Activated naive CD8-positive, alpha-beta T cell treated with anti-CD3 and anti-CD28 coated beads, Interleukin-2, amount 10 ng/mL, durations not matched to agents 7 days and 5 days (primary cell): ENCODE measurements around the gene ALOX5AP. TPM values are rescaled to one million over a fixed set of nuclear protein-coding genes. Genes with fewer than 3 reads are reported as not detected.

Experiments
- ATAC-seq: fragments of 150-1000 bp; cut with Tn5 transposase; one replicate; pipeline ENCODE4 v1.10.0; 2021; ENCODE audit warnings: low read depth, moderate library complexity
- POLR2A ChIA-PET: fragments of 350-600 bp; sonication (Branson Sonifier 250); formaldehyde crosslinking; loops from one replicate; lab custom pipeline; 2021; ENCODE audit warnings: antibody characterized with exemption; lab: Charles Lee
- DNase-seq: peaks from one replicate; pipeline ENCODE4 v3.0.0; 2021
- H3K27ac Mint-ChIP-seq: one replicate; pipeline ENCODE4 v1.8.0; 2022; ENCODE audit warnings: mild to moderate bottlenecking, mixed read lengths
- H3K27me3 Mint-ChIP-seq: one replicate; pipeline ENCODE4 v1.8.0; 2022; ENCODE audit warnings: mild to moderate bottlenecking, moderate library complexity, mixed read lengths
- H3K36me3 Mint-ChIP-seq: one replicate; pipeline ENCODE4 v1.8.0; 2021; ENCODE audit warnings: mild to moderate bottlenecking, mixed read lengths
- H3K4me1 Mint-ChIP-seq: one replicate; pipeline ENCODE4 v1.8.0; 2021; ENCODE audit warnings: mixed read lengths
- H3K4me3 Mint-ChIP-seq: one replicate; pipeline ENCODE4 v1.8.0; 2022; ENCODE audit warnings: mild to moderate bottlenecking, moderate library complexity, mixed read lengths
- H3K9me3 Mint-ChIP-seq: one replicate; pipeline ENCODE4 v1.8.0; 2021; ENCODE audit warnings: mixed read lengths
- total RNA-seq, 2 experiments: library from RNA; stranded (reverse); gene quantifications; one replicate each; pipeline ENCODE4 v1.2.3, GENCODE V29; 2021

Gene ALOX5AP
- total RNA-seq, 2 experiments from 2014 or later, result 61.3 to 63.3 TPM

GRCh38 chr13:30720172-30720869, 15.0 kb upstream of the ALOX5AP start:
- H3K27me3 Mint-ChIP-seq, result peaks cover 10% of the 10 kb centered on the region
- H3K36me3 Mint-ChIP-seq, result no peaks in the 10 kb centered on the region
- no peak overlapping the region for H3K4me3 Mint-ChIP-seq
- POLR2A ChIA-PET, result no interaction called here
- no peak overlapping the region for H3K27ac Mint-ChIP-seq
- H3K9me3 Mint-ChIP-seq, result no peaks in the 10 kb centered on the region
- H3K4me1 Mint-ChIP-seq, result peaks cover 15% of the 10 kb centered on the region
- DNase-seq (no peak), ATAC-seq (no peak)

GRCh38 chr13:30721936-30722335, 13.4 kb upstream of the ALOX5AP start:
- Mint-ChIP-seq H3K4me3 (no peak overlapping the region), H3K36me3 (no peaks in the 10 kb centered on the region), H3K9me3 (no peaks in the 10 kb centered on the region), H3K27me3 (peaks cover 9% of the 10 kb centered on the region), H3K27ac (no peak overlapping the region), H3K4me1 (peaks cover 15% of the 10 kb centered on the region)
- ATAC-seq (no peak), DNase-seq (no peak)
- POLR2A ChIA-PET, result no interaction called here

GRCh38 chr13:30722361-30722760, 13.0 kb upstream of the ALOX5AP start:
- ATAC-seq, result no peak
- Mint-ChIP-seq H3K27me3 (peaks cover 8% of the 10 kb centered on the region), H3K4me1 (peaks cover 15% of the 10 kb centered on the region), H3K9me3 (no peaks in the 10 kb centered on the region), H3K4me3 (no peak overlapping the region), H3K36me3 (no peaks in the 10 kb centered on the region), H3K27ac (no peak overlapping the region)
- POLR2A ChIA-PET, result no interaction called here
- no peak for DNase-seq

- no peak overlapping the region for H3K4me3 Mint-ChIP-seq
- peaks cover 15% of the 10 kb centered on the region for H3K4me1 Mint-ChIP-seq
- POLR2A ChIA-PET, result no interaction called here
- ATAC-seq (no peak), DNase-seq (no peak)
- H3K9me3 Mint-ChIP-seq, result no peaks in the 10 kb centered on the region
- peaks cover 6% of the 10 kb centered on the region for H3K27me3 Mint-ChIP-seq
- H3K27ac Mint-ChIP-seq, result no peak overlapping the region
- no peaks in the 10 kb centered on the region for H3K36me3 Mint-ChIP-seq
These were observed 10.6 kb upstream of the ALOX5AP start for GRCh38 chr13:30724778-30725177.

GRCh38 chr13:30725326-30726085, 9.8 kb upstream of the ALOX5AP start:
- Mint-ChIP-seq H3K36me3 (no peaks in the 10 kb centered on the region), H3K27ac (no peak overlapping the region), H3K4me1 (peaks cover 13% of the 10 kb centered on the region), H3K9me3 (no peaks in the 10 kb centered on the region), H3K27me3 (peaks cover 4% of the 10 kb centered on the region), H3K4me3 (no peak overlapping the region)
- no peak for ATAC-seq
- POLR2A ChIA-PET, result no interaction called here
- no peak for DNase-seq

GRCh38 chr13:30726192-30726591, 9.2 kb upstream of the ALOX5AP start:
- Mint-ChIP-seq H3K27ac (no peak overlapping the region), H3K4me3 (no peak overlapping the region), H3K36me3 (no peaks in the 10 kb centered on the region), H3K27me3 (peaks cover 4% of the 10 kb centered on the region), H3K4me1 (peaks cover 7% of the 10 kb centered on the region), H3K9me3 (no peaks in the 10 kb centered on the region)
- POLR2A ChIA-PET, result no interaction called here
- DNase-seq (no peak), ATAC-seq (no peak)

GRCh38 chr13:30727491-30728355, 7.6 kb upstream of the ALOX5AP start:
- no peak for DNase-seq
- POLR2A ChIA-PET, result no interaction called here
- H3K36me3 Mint-ChIP-seq, result no peaks in the 10 kb centered on the region
- no peak for ATAC-seq
- H3K27me3 Mint-ChIP-seq, result no peaks in the 10 kb centered on the region
- H3K4me3 Mint-ChIP-seq, result no peak overlapping the region
- H3K4me1 Mint-ChIP-seq, result peaks cover 4% of the 10 kb centered on the region
- no peak overlapping the region for H3K27ac Mint-ChIP-seq
- H3K9me3 Mint-ChIP-seq, result no peaks in the 10 kb centered on the region

- Mint-ChIP-seq H3K9me3 (no peaks in the 10 kb centered on the region), H3K36me3 (no peaks in the 10 kb centered on the region), H3K4me1 (peaks cover 12% of the 10 kb centered on the region), H3K27ac (no peak overlapping the region), H3K4me3 (no peak overlapping the region), H3K27me3 (no peaks in the 10 kb centered on the region)
- POLR2A ChIA-PET, result interaction anchor here (0.6 kb wide), 1 partner anchor 198 kb away, joined by 7 read pairs; no protein-coding TSS in a partner anchor
- ATAC-seq (no peak), DNase-seq (no peak)
These were observed 5.5 kb upstream of the ALOX5AP start for GRCh38 chr13:30729801-30730200.

- POLR2A ChIA-PET, result no interaction called here
- Mint-ChIP-seq H3K27me3 (no peaks in the 10 kb centered on the region), H3K27ac (no peak overlapping the region), H3K9me3 (no peaks in the 10 kb centered on the region), H3K4me1 (peaks cover 19% of the 10 kb centered on the region), H3K36me3 (no peaks in the 10 kb centered on the region), H3K4me3 (no peak overlapping the region)
- no peak for DNase-seq
- ATAC-seq, result no peak
These were observed 4.8 kb upstream of the ALOX5AP start for GRCh38 chr13:30730526-30730925.

- H3K36me3 Mint-ChIP-seq, result no peaks in the 10 kb centered on the region
- POLR2A ChIA-PET, result no interaction called here
- no peak overlapping the region for H3K4me3 Mint-ChIP-seq
- H3K4me1 Mint-ChIP-seq, result peaks cover 22% of the 10 kb centered on the region
- H3K27me3 Mint-ChIP-seq, result no peaks in the 10 kb centered on the region
- no peak for DNase-seq
- H3K9me3 Mint-ChIP-seq, result no peaks in the 10 kb centered on the region
- no peak for ATAC-seq
- no peak overlapping the region for H3K27ac Mint-ChIP-seq
These were observed 3.8 kb upstream of the ALOX5AP start for GRCh38 chr13:30731361-30732045.

- ATAC-seq, result no peak
These were observed 3.3 kb upstream of the ALOX5AP start for GRCh38 chr13:30732046-30732390.

GRCh38 chr13:30734439-30734838, 904 bp upstream of the ALOX5AP start:
- DNase-seq, result peak; percentile 1
- peaks cover 41% of the 10 kb centered on the region for H3K4me1 Mint-ChIP-seq
- no peak for ATAC-seq
- POLR2A ChIA-PET, result no interaction called here
- H3K9me3 Mint-ChIP-seq, result no peaks in the 10 kb centered on the region
- peak overlapping the region; percentile 96 for H3K27ac Mint-ChIP-seq
- no peaks in the 10 kb centered on the region for H3K27me3 Mint-ChIP-seq
- H3K4me3 Mint-ChIP-seq, result peak overlapping the region; percentile 92
- H3K36me3 Mint-ChIP-seq, result no peaks in the 10 kb centered on the region

More at GRCh38 chr13:30732046-30732390, 3.3 kb upstream of the ALOX5AP start:
- no peak for DNase-seq
- Mint-ChIP-seq H3K27me3 (no peaks in the 10 kb centered on the region), H3K4me3 (no peak overlapping the region), H3K4me1 (peaks cover 22% of the 10 kb centered on the region), H3K36me3 (no peaks in the 10 kb centered on the region), H3K9me3 (no peaks in the 10 kb centered on the region), H3K27ac (no peak overlapping the region)
- POLR2A ChIA-PET, result no interaction called here

- POLR2A ChIA-PET, result interaction anchor here (0.6 to 1.4 kb wide), 4 partner anchors 18 to 118 kb away, joined by 3 to 6 read pairs (median 4); partner anchors contain the start of gene USPL1
- peak overlapping the region; percentile 96 for H3K27ac Mint-ChIP-seq
- no peaks in the 10 kb centered on the region for H3K9me3 Mint-ChIP-seq
- DNase-seq (no peak), ATAC-seq (no peak)
- H3K27me3 Mint-ChIP-seq, result no peaks in the 10 kb centered on the region
- H3K36me3 Mint-ChIP-seq, result peaks cover 4% of the 10 kb centered on the region
- H3K4me1 Mint-ChIP-seq, result peaks cover 49% of the 10 kb centered on the region
- peak overlapping the region; percentile 92 for H3K4me3 Mint-ChIP-seq
These were observed 481 bp downstream of the ALOX5AP start for GRCh38 chr13:30735872-30736175.
